Endothelial cell of umbilical vein (primary cell): ENCODE results near the gene ZSWIM4. TPM values are rescaled to one million over a fixed set of nuclear protein-coding genes. Genes with fewer than 3 reads are reported as not detected.

Experiments
- BruUV-seq: library from RNA; stranded (reverse); fragments of 400-500 nt; replicated peaks from 2 replicates; lab custom pipeline; 2021; lab: Mats Ljungman, UMichigan
- CTCF ChIA-PET: fragments of 300-600, 350-600 bp; sonication (Branson Sonifier 250); formaldehyde crosslinking; loops from one replicate; lab custom pipeline; 2021; ENCODE audit warnings: antibody characterized with exemption, inconsistent platforms; lab: Charles Lee
- POLR2A ChIA-PET: fragments of 300-600, 350-600 bp; sonication (Branson Sonifier 250); formaldehyde crosslinking; loops from one replicate; lab custom pipeline; 2021; ENCODE audit warnings: antibody characterized with exemption, inconsistent platforms; lab: Charles Lee
- DNase-seq: peaks from one replicate; pipeline ENCODE4 v3.0.0-alpha.2; 2011; ENCODE audit warnings: low read depth, low spot score
- FAIRE-seq: peaks from 2 replicates; lab custom pipeline; 2011; peaks lifted over from hg19 to GRCh38; lab: Jason Lieb, UNC
- H2AFZ ChIP-seq: 2 replicates; pipeline ENCODE4 v1.6.0; 2012; ENCODE audit warnings: low read depth, low read length, control low read depth, inconsistent platforms
- H3K27ac ChIP-seq: 2 replicates; pipeline ENCODE4 v1.5.1; 2011; ENCODE audit warnings: low read depth, mild to moderate bottlenecking, control low read depth, low read length, moderate library complexity; ENCODE audit not compliant: insufficient read depth
- H3K27me3 ChIP-seq, 2 experiments: 2 replicates each; pipeline versions ENCODE4 v1.6.0 to v1.6.1; 2011; ENCODE audit warnings: low read length in 2 of 2, mixed read lengths in 1 of 2; ENCODE audit not compliant: control insufficient read depth in 2 of 2, insufficient read depth in 2 of 2
- H3K36me3 ChIP-seq, 2 experiments: 2 replicates in 1 of 2; 3 replicates in 1 of 2; pipeline ENCODE4 v1.5.1; 2011; ENCODE audit warnings: low read length in 2 of 2, mild to moderate bottlenecking in 1 of 2, moderate library complexity in 1 of 2; ENCODE audit not compliant: control insufficient read depth in 2 of 2, insufficient read depth in 2 of 2; ENCODE audit errors: extremely low read depth in 1 of 2
- H3K4me1 ChIP-seq: 3 replicates; pipeline ENCODE4 v1.5.1; 2011; ENCODE audit warnings: mild to moderate bottlenecking, low read length; ENCODE audit not compliant: control insufficient read depth, insufficient read depth; ENCODE audit errors: extremely low read depth
- H3K4me2 ChIP-seq: 2 replicates; pipeline ENCODE4 v1.6.1; 2011; ENCODE audit warnings: low read length, control low read depth, mixed read lengths; ENCODE audit not compliant: insufficient read depth
- H3K4me3 ChIP-seq, 3 experiments: fragments of 200-600 bp in 1 of 3; sonication (generic), shearing (Covaris generic) in 1 of 3; replicated peaks in 1 of 3; 2 replicates each; pipeline ENCODE4 v1.5.1; 2011 to 2016; ENCODE audit warnings: control low read depth in 3 of 3, low read length in 3 of 3, mild to moderate bottlenecking in 2 of 3, inconsistent platforms in 1 of 3, low read depth in 1 of 3, moderate library complexity in 1 of 3; ENCODE audit not compliant: insufficient read depth in 1 of 3
- H3K79me2 ChIP-seq: 2 replicates; pipeline ENCODE4 v1.6.0; 2012; ENCODE audit warnings: low read length, inconsistent platforms; ENCODE audit not compliant: control insufficient read depth, insufficient read depth
- H3K9ac ChIP-seq: replicated peaks from 2 replicates; pipeline ENCODE3; 2011; ENCODE audit warnings: low read length, control low read depth; ENCODE audit not compliant: insufficient read depth; ENCODE audit errors: extremely low read depth
- H3K9me1 ChIP-seq: replicated peaks from 3 replicates; pipeline ENCODE4 v1.6.0; 2011; ENCODE audit warnings: mild to moderate bottlenecking, low read length; ENCODE audit not compliant: control insufficient read depth, insufficient read depth; ENCODE audit errors: extremely low read depth
- H3K9me3 ChIP-seq: replicated peaks from 2 replicates; pipeline ENCODE4 v1.5.1; 2012; ENCODE audit warnings: low read length, inconsistent platforms; ENCODE audit not compliant: control insufficient read depth, insufficient read depth
- H4K20me1 ChIP-seq: replicated peaks from 2 replicates; pipeline ENCODE3; 2011; ENCODE audit warnings: mild to moderate bottlenecking, low read length; ENCODE audit not compliant: control insufficient read depth, insufficient read depth; ENCODE audit errors: extremely low read depth
- CTCF ChIP-seq, 2 donors: IDR thresholded peaks; 1 replicate in 1 of 2; 2 replicates in 1 of 2; pipeline ENCODE4 v1.5.1; 2011; ENCODE audit warnings: low read length in 2 of 2, mild to moderate bottlenecking in 2 of 2, moderate library complexity in 2 of 2, control low read depth in 1 of 2, inconsistent platforms in 1 of 2, low read depth in 1 of 2; ENCODE audit not compliant: insufficient read depth in 1 of 2; ENCODE audit errors: extremely low read depth in 1 of 2
- EZH2 ChIP-seq: IDR thresholded peaks from 2 replicates; pipeline ENCODE4 v1.6.1; 2012; ENCODE audit warnings: borderline replicate concordance, low read depth, mild to moderate bottlenecking, moderate library complexity, low read length, inconsistent platforms; ENCODE audit not compliant: severe bottlenecking
- FOS ChIP-seq: IDR thresholded peaks from 2 replicates; pipeline ENCODE4 v1.6.1; 2011; ENCODE audit warnings: mild to moderate bottlenecking, low read length, moderate library complexity, borderline replicate concordance; ENCODE audit not compliant: insufficient read depth
- GATA2 ChIP-seq: IDR thresholded peaks from 2 replicates; pipeline ENCODE4 v1.7.0; 2011; ENCODE audit warnings: low read depth, mild to moderate bottlenecking, moderate library complexity, mixed read lengths, low read length; ENCODE audit not compliant: insufficient read length, insufficient read depth
- JUN ChIP-seq: IDR thresholded peaks from 2 replicates; pipeline ENCODE4 v1.6.1; 2011; ENCODE audit warnings: borderline replicate concordance, low read depth; ENCODE audit not compliant: insufficient read length, insufficient read depth
- MAX ChIP-seq: IDR thresholded peaks from 2 replicates; pipeline ENCODE4 v1.6.1; 2011; ENCODE audit not compliant: insufficient read depth, insufficient read length
- MYC ChIP-seq: IDR thresholded peaks from one replicate; pipeline ENCODE4 v1.6.1; 2011; ENCODE audit warnings: mild to moderate bottlenecking, low read depth, low read length
- POLR2A ChIP-seq: IDR thresholded peaks from 2 replicates; pipeline ENCODE4 v1.6.1; 2012; ENCODE audit warnings: low read depth, mild to moderate bottlenecking, control low read depth, low read length
- POLR2AphosphoS5 ChIP-seq: IDR thresholded peaks from 2 replicates; pipeline ENCODE4 v1.6.1; 2012; ENCODE audit warnings: low read depth, mild to moderate bottlenecking, control low read depth, low read length, moderate library complexity; ENCODE audit not compliant: insufficient read depth
- dilution Hi-C: fragments of 300-500 bp; cut with MboI; formaldehyde crosslinking; loops from one replicate; pipeline ENCODE4 v1.15.0; 2019; ENCODE audit warnings: low sequenced_read_pairs; ENCODE audit not compliant: extremely low pct_ligation_motif_present
- intact Hi-C: fragments of 100-400 bp; cut with micrococcal nuclease; formaldehyde crosslinking; loops from one replicate; pipeline ENCODE4 v1.10.0; 2022
- polyA plus RNA-seq, 4 experiments: library from polyadenylated mRNA; depleted of rRNA in 3 of 4; stranded (reverse) in 3 of 4; unstranded in 1 of 4; fragments of >200 nt; gene quantifications; 2 replicates each; pipeline versions ENCODE4 v1.2.1 to v1.2.3, GENCODE V29; 2011 to 2012; ENCODE audit warnings: missing spikeins in 1 of 4
- total RNA-seq: library from RNA; stranded (reverse); gene quantifications from 2 replicates; pipeline ENCODE4 v1.2.3, GENCODE V29; 2021

ZSWIM4 gene
- total and polyA plus RNA-seq, 2 donors (not counting 3 experiments of a cell fraction or from before 2014, with no cell fraction given) = 12.7 to 26.6 TPM

GRCh38 chr19:13797870-13798269 is 2.6 kb downstream of the ZSWIM4 start:
- Histone ChIP-seq H2AFZ (no peak overlapping the region), H3K79me2 (peaks cover 10% of the 10 kb centered on the region), H3K4me1 (peaks cover 20% of the 10 kb centered on the region), H3K9me3 (no peaks in the 10 kb centered on the region), H3K27ac (no peak overlapping the region), H4K20me1 (no peaks in the 10 kb centered on the region), H3K36me3 (peaks cover 0 to 8% of the 10 kb centered on the region in 2 experiments), H3K9me1 (no peaks in the 10 kb centered on the region), H3K27me3 (no peaks in the 10 kb centered on the region), H3K9ac (no peak overlapping the region), H3K4me3 (no peak overlapping the region), H3K4me2 (no peak overlapping the region)
- intact Hi-C loops = no loop called here
- CTCF ChIA-PET = interaction anchor here (1.1 to 5.7 kb wide), 3 partner anchors 14 to 200 kb away, joined by 3 to 48 read pairs (median 31); no protein-coding TSS in a partner anchor
- no peak for DNase-seq
- BruUV-seq = no TSS peak
- peak; percentile 18 for FAIRE-seq
- POLR2A ChIA-PET = interaction anchor here (1.1 kb wide), 1 partner anchor 11 kb away, joined by 3 read pairs; no protein-coding TSS in a partner anchor
- TF ChIP-seq EZH2 (no peak), CTCF (IDR thresholded peaks at IDR 0.05; ENCODE audit: extremely low read depth in 1 of 2, insufficient read depth in 1 of 2, low read depth in 1 of 2, low read length in 2 of 2) (no peak), MYC (no peak), JUN (no peak), POLR2A (no peak), FOS (no peak), MAX (no peak), POLR2AphosphoS5 (no peak), GATA2 (no peak)
- dilution Hi-C loops = no loop called here
